GM12878 (cell line): Measurements from ENCODE around the gene GGA2. TPM values are rescaled to one million over a fixed set of nuclear protein-coding genes. Genes with fewer than 3 reads are reported as not detected.

Experiments
- CREM ChIP-seq: IDR thresholded peaks from 2 replicates; pipeline ENCODE4 v1.6.1; 2014; ENCODE audit warnings: antibody characterized with exemption, low read depth
- EGR1 ChIP-seq, 2 experiments: IDR thresholded peaks; 1 replicate in 1 of 2; 2 replicates in 1 of 2; pipeline ENCODE4 v1.6.1; 2011 to 2012; ENCODE audit warnings: low read depth in 2 of 2, low read length in 2 of 2, borderline replicate concordance in 1 of 2, mild to moderate bottlenecking in 1 of 2, moderate library complexity in 1 of 2
- HCFC1 ChIP-seq: fragments of 150-350 bp; IDR thresholded peaks from 2 replicates; pipeline ENCODE4 v1.6.1; 2014; ENCODE audit warnings: low read length
- TAF1 ChIP-seq: IDR thresholded peaks from 2 replicates; pipeline ENCODE4 v1.6.1; 2011; ENCODE audit warnings: mild to moderate bottlenecking, low read depth, low read length, borderline replicate concordance
- TCF3 ChIP-seq: IDR thresholded peaks from 2 replicates; pipeline ENCODE4 v1.6.1; 2012; ENCODE audit warnings: low read depth, mild to moderate bottlenecking, low read length, borderline replicate concordance; ENCODE audit not compliant: insufficient read depth
- TCF7 ChIP-seq: IDR thresholded peaks from 2 replicates; pipeline ENCODE4 v1.6.1; 2014; ENCODE audit warnings: antibody characterized with exemption, borderline replicate concordance
- ZNF622 ChIP-seq: fragments of 450-650 bp; IDR thresholded peaks from 2 replicates; pipeline ENCODE4 v1.6.1; 2017; ENCODE audit warnings: mild to moderate bottlenecking, inconsistent platforms
- polyA plus RNA-seq, 11 experiments: library from polyadenylated mRNA; depleted of rRNA in 4 of 11; unstranded in 6 of 11; stranded (reverse) in 5 of 11; fragments of >200 nt; fragmentation: Nextera tagmentation in 4 of 11; fragmentation: Illumina TruSeq in 1 of 11; extraction: Ambion mirVana in 4 of 11; extraction: Trizol in 1 of 11; gene quantifications; 1 replicate in 1 of 11; 2 replicates in 10 of 11; pipeline versions ENCODE4 v1.2.1 to v1.2.3, GENCODE V29; 2011 to 2016; ENCODE audit warnings: inconsistent platforms in 2 of 11, missing spikeins in 2 of 11, low read depth in 1 of 11
- total RNA-seq, 4 experiments: library from RNA; depleted of rRNA in 3 of 4; stranded (reverse); fragments of >200 nt in 3 of 4; fragmentation: Illumina TruSeq in 1 of 4; extraction: Trizol in 1 of 4; gene quantifications; 2 replicates each; pipeline versions ENCODE4 v1.2.1 to v1.2.3, GENCODE V29; 2013 to 2021
- TF ChIP-seq, protein P1 (sequence below): IDR thresholded peaks from 2 replicates; pipeline ENCODE4 v1.6.1; 2012; ENCODE audit warnings: improper control_type of control experiment, low read depth, low read length; ENCODE audit not compliant: insufficient replicate concordance

Gene GGA2
- total and polyA plus RNA-seq, 10 of the 15 experiments (the other 5 are each of a cell fraction or from before 2014, with no cell fraction given): 14.1 to 153 (median 86.6) TPM

DNA sequence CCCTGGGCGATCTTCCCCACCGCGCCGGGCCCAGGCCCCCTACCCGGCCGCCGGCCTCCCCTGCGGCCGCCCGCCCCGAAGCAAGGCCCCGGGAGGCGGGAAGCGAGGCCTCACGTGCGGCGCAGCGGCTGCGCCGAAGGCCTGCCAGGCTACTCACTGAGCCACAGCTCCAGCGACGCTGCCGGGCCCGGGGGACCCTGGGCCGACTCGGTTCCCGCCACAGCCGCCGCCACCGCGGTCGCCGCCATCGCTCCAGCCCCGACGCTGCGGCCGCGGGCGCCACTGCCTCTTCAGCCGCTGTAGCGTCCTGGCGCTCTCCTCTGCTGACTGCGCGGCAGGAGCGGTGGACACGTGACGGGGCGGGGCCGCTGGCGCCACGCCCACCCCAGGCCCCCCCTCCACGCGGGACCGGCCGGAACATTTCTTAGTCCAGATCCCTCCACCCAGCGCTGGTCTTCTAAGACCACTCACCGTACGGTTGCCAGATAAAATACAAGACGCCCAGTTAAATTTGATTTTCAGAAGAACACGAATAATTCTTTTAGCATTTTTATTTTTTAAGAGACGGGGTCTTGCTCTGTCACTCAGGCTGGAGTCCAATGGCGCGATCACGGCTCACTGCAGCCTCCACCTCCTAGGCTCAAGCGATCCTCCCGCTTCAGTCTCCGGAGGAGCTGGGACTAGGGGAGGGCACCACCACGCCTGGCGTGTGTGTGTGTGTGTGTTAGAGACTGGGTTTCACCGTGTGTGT is at the start of gene GGA2 (continued):
- TF ChIP-seq ZNF622 (no peak), TCF7 (no peak), CREM (no peak), TCF3 (0 out of 2 replicates have a peak, but pooled peaks have one; percentile 67), HCFC1 (no peak), EGR1 (IDR thresholded peaks at IDR 0.05; ENCODE audit: borderline replicate concordance in 1 of 2, low read depth in 2 of 2, low read length in 2 of 2) (peak in 1 of 2 experiments; percentile 40; a peak in 1 of 3 replicates), TAF1 (peak; percentile 94)
- TF ChIP-seq, protein P1, sequence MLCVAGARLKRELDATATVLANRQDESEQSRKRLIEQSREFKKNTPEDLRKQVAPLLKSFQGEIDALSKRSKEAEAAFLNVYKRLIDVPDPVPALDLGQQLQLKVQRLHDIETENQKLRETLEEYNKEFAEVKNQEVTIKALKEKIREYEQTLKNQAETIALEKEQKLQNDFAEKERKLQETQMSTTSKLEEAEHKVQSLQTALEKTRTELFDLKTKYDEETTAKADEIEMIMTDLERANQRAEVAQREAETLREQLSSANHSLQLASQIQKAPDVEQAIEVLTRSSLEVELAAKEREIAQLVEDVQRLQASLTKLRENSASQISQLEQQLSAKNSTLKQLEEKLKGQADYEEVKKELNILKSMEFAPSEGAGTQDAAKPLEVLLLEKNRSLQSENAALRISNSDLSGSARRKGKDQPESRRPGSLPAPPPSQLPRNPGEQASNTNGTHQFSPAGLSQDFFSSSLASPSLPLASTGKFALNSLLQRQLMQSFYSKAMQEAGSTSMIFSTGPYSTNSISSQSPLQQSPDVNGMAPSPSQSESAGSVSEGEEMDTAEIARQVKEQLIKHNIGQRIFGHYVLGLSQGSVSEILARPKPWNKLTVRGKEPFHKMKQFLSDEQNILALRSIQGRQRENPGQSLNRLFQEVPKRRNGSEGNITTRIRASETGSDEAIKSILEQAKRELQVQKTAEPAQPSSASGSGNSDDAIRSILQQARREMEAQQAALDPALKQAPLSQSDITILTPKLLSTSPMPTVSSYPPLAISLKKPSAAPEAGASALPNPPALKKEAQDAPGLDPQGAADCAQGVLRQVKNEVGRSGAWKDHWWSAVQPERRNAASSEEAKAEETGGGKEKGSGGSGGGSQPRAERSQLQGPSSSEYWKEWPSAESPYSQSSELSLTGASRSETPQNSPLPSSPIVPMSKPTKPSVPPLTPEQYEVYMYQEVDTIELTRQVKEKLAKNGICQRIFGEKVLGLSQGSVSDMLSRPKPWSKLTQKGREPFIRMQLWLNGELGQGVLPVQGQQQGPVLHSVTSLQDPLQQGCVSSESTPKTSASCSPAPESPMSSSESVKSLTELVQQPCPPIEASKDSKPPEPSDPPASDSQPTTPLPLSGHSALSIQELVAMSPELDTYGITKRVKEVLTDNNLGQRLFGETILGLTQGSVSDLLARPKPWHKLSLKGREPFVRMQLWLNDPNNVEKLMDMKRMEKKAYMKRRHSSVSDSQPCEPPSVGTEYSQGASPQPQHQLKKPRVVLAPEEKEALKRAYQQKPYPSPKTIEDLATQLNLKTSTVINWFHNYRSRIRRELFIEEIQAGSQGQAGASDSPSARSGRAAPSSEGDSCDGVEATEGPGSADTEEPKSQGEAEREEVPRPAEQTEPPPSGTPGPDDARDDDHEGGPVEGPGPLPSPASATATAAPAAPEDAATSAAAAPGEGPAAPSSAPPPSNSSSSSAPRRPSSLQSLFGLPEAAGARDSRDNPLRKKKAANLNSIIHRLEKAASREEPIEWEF: no peak
